Measurements from ENCODE around the gene PGBD1. TPM values are rescaled to one million over a fixed set of nuclear protein-coding genes. Genes with fewer than 3 reads are reported as not detected.

PGBD1 gene
- total and polyA plus RNA-seq, 2 donors (not counting 1 experiment from before 2014, with no cell fraction given) = 0.55 to 2.4 TPM

- CTCF ChIA-PET = no interaction called here
- no peak overlapping the region for H3K4me3 ChIP-seq (ENCODE audit: control extremely low read depth in 1 of 5, extremely low read depth in 1 of 5, insufficient read depth in 1 of 5, low read depth in 2 of 5, low read length in 4 of 5)
- no peak overlapping the region for H3K9ac ChIP-seq (ENCODE audit: low read length)
- POLR2A ChIA-PET = no interaction called here
- no peaks in the 10 kb centered on the region for H3K27me3 ChIP-seq (replicated peaks in 1 of 4; ENCODE audit: control extremely low read depth in 1 of 4, control insufficient read depth in 3 of 4, insufficient read depth in 4 of 4, low read length in 3 of 4)
- no peak overlapping the region for H3K27ac ChIP-seq (ENCODE audit: low read length in 2 of 2)
- ATAC-seq (ENCODE audit: low read depth) (no peak), DNase-seq (no peak)
- no peaks in the 10 kb centered on the region for H3K27me3 Mint-ChIP-seq
- no peaks in the 10 kb centered on the region for H3K4me1 ChIP-seq (ENCODE audit: control insufficient read depth in 2 of 2, insufficient read depth in 2 of 2, low read length in 2 of 2)
- intact Hi-C loops (cut with micrococcal nuclease) = no loop called here
- H3K9me3 ChIP-seq (ENCODE audit: control extremely low read depth in 1 of 3, control insufficient read depth in 2 of 3, insufficient read depth in 1 of 3, low read length in 2 of 3) = no peaks in the 10 kb centered on the region
- no peak overlapping the region for H3K4me3 Mint-ChIP-seq
- H3K4me1 Mint-ChIP-seq = no peaks in the 10 kb centered on the region
- H3K79me2 ChIP-seq (ENCODE audit: control insufficient read depth, insufficient read depth, low read length) = no peaks in the 10 kb centered on the region
- no peak overlapping the region for H3K4me2 ChIP-seq (replicated peaks; ENCODE audit: low read depth, low read length, poor library complexity, severe bottlenecking)
- no peak overlapping the region for H3K27ac Mint-ChIP-seq
- H3K36me3 ChIP-seq (replicated peaks in 1 of 2; ENCODE audit: control extremely low read depth in 1 of 2, control insufficient read depth in 1 of 2, extremely low read depth in 1 of 2, insufficient read depth in 2 of 2, low read length in 1 of 2) = no peaks in the 10 kb centered on the region
- TF ChIP-seq CTCF (IDR thresholded peaks at IDR 0.05) (no peak), EZH2 (IDR thresholded peaks at IDR 0.05; ENCODE audit: borderline replicate concordance, insufficient read depth, low read depth, low read length, poor library complexity, severe bottlenecking) (no peak)
- H2AFZ ChIP-seq (ENCODE audit: insufficient read depth, low read depth, low read length, poor library complexity, severe bottlenecking) = no peak overlapping the region
- no peaks in the 10 kb centered on the region for H3K9me3 Mint-ChIP-seq (ENCODE audit: insufficient read depth)
- 96% methylated on average over 4 of the region's 7 CpGs for WGBS (ENCODE audit: insufficient coverage)
- H4K20me1 ChIP-seq (ENCODE audit: control insufficient read depth, insufficient read depth, low read length, poor library complexity, severe bottlenecking) = no peaks in the 10 kb centered on the region
Observed at GRCh38 chr6:28296520-28297060, 15.2 kb downstream of the PGBD1 start.

- H3K4me3 Mint-ChIP-seq = no peak overlapping the region
- CTCF ChIA-PET = no interaction called here
- no peak overlapping the region for H3K4me2 ChIP-seq (replicated peaks; ENCODE audit: low read depth, low read length, poor library complexity, severe bottlenecking)
Observed at GRCh38 chr6:28303570-28303969, 22.2 kb downstream of the PGBD1 start.

More at GRCh38 chr6:28303570-28303969, 22.2 kb downstream of the PGBD1 start:
- no CpG with 5 or more reads among the region's 3 CpGs for WGBS (ENCODE audit: insufficient coverage)
- DNase-seq (no peak), ATAC-seq (ENCODE audit: low read depth) (no peak)
- H2AFZ ChIP-seq (ENCODE audit: insufficient read depth, low read depth, low read length, poor library complexity, severe bottlenecking) = no peak overlapping the region
- H3K79me2 ChIP-seq (ENCODE audit: control insufficient read depth, insufficient read depth, low read length) = no peaks in the 10 kb centered on the region
- H3K4me1 ChIP-seq (ENCODE audit: control insufficient read depth in 2 of 2, insufficient read depth in 2 of 2, low read length in 2 of 2) = no peaks in the 10 kb centered on the region
- H3K27ac ChIP-seq (ENCODE audit: low read length in 2 of 2) = no peak overlapping the region
- H3K36me3 ChIP-seq (replicated peaks in 1 of 2; ENCODE audit: control extremely low read depth in 1 of 2, control insufficient read depth in 1 of 2, extremely low read depth in 1 of 2, insufficient read depth in 2 of 2, low read length in 1 of 2) = no peaks in the 10 kb centered on the region
- no peak overlapping the region for H3K27ac Mint-ChIP-seq
- no peaks in the 10 kb centered on the region for H4K20me1 ChIP-seq (ENCODE audit: control insufficient read depth, insufficient read depth, low read length, poor library complexity, severe bottlenecking)
- peaks cover 8% of the 10 kb centered on the region for H3K4me1 Mint-ChIP-seq
- H3K9me3 Mint-ChIP-seq (ENCODE audit: insufficient read depth) = no peaks in the 10 kb centered on the region
- TF ChIP-seq CTCF (IDR thresholded peaks at IDR 0.05) (no peak), EZH2 (IDR thresholded peaks at IDR 0.05; ENCODE audit: borderline replicate concordance, insufficient read depth, low read depth, low read length, poor library complexity, severe bottlenecking) (no peak)
- no peak overlapping the region for H3K4me3 ChIP-seq (ENCODE audit: control extremely low read depth in 1 of 5, extremely low read depth in 1 of 5, insufficient read depth in 1 of 5, low read depth in 2 of 5, low read length in 4 of 5)
- intact Hi-C loops (cut with micrococcal nuclease) = no loop called here
- H3K27me3 Mint-ChIP-seq = no peaks in the 10 kb centered on the region
- H3K9ac ChIP-seq (ENCODE audit: low read length) = no peak overlapping the region
- H3K27me3 ChIP-seq (replicated peaks in 1 of 4; ENCODE audit: control extremely low read depth in 1 of 4, control insufficient read depth in 3 of 4, insufficient read depth in 4 of 4, low read length in 3 of 4) = no peaks in the 10 kb centered on the region
- H3K9me3 ChIP-seq (ENCODE audit: control extremely low read depth in 1 of 3, control insufficient read depth in 2 of 3, insufficient read depth in 1 of 3, low read length in 2 of 3) = no peaks in the 10 kb centered on the region
- POLR2A ChIA-PET = no interaction called here

Measured in B cell (primary cell).